HG03095 (cell line): ENCODE data around the gene HMSD.
A peak's percentile ranks its signal among the peaks of the same experiment; 100 is the strongest.

Experiments
- ATAC-seq: cut with Tn5 transposase; IDR thresholded peaks from one replicate; pipeline ENCODE4 v1.9.1; 2021; ENCODE audit warnings: moderate library complexity; ENCODE audit not compliant: unreplicated experiment

The HMSD gene

DNA sequence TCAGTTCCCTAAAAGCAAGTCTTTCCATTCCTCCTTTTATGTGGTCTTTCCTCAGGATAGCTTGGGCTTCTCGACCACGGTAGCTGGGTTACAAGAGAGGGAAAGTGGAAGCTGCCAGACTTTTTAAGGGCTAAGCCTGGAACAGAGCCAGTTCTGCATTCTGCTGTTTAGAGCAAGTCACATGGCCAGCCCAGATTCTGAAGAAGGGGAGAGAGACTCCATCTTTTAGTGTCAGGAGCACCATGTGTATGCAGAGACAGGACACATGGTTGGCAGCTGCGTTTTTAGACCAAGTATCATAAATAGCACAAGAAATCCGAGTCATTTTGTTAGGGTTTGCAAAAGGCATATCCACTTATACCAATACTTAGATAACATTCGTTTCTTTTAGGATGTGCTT, 4.7 kb downstream of the HMSD start:
- no peak for ATAC-seq

DNA sequence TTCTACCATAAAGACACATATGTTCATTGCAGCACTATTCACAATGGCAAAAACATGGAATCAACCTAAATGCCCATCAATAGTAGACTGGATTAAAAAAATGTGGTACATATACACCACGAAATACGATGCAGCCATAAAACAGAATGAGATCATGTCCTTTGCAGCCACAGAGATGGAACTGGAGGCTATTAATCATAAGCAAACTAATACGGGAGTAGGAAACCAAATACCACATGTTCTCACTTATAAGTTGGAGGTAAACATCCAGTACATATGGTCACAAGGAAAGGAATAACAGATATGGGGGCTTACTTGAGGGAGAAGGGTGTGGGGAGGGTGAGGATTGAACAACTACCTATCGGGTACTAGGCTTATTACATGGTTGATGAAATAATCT, 7.7 kb downstream of the HMSD start:
- no peak for ATAC-seq

DNA sequence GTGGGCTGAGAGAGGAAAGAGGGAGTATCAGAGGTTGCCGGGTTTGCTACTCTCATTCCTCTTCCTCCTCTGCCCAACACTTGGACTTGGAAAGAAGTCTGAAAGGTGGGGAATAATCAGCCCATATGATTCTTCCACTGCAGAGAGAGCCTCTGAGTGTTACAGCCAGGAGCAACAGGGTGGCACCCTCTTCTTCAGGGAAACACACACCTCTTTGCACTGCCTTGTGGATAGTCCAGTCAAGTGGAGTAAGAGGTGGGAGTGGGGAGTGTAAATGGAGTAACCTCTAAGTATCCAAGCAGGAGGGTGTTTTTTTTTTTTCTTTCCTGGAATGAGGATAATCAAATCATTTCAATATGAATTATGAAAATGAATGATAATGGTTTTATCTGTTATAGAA, 11.8 kb downstream of the HMSD start:
- no peak for ATAC-seq

DNA sequence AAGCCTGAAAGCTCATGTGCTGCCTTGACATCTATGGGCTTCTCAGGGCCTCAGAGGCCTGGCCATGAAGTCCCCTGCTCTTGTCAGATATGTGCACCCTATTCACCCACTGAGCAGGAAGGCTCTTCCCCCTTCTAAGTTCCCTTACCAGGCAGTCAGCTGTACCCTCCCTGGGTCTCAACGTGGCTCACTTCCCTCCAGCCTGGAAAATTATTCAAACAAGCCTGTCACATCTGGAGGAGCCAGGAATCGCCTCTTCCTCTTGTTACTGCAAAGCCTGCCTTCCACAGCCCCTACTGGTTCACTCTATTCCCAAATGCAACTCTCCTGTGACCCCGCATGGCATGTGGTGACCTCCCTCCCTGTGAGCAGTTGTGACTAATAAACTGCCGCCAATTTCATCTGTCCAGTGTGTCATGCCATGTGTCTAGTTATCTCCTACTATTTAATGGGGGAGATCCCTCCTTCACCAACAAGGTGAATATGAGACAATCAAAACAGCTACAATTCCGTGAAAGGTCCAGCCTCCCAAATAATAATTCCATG, 12.4 kb downstream of the HMSD start:
- no peak for ATAC-seq

DNA sequence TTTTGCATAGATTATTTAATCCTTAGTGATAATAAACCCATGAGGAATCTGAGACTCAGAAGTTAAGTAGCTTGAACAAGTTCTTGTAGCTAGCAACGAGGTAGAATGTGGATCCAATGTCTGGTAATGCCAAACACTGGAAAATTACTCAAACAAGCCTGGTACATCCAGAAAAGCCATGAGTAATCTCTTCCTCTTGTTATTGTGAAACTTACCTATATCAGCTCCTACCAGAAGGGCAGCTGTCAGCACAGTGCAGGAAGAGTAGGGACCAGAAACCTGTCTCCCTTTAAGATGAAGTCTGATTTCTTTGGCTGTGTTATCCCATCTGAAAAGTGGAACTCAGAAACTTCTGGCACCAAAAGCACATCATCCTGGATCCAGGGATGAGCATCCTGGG, 13.0 kb downstream of the HMSD start:
- ATAC-seq, result no peak

DNA sequence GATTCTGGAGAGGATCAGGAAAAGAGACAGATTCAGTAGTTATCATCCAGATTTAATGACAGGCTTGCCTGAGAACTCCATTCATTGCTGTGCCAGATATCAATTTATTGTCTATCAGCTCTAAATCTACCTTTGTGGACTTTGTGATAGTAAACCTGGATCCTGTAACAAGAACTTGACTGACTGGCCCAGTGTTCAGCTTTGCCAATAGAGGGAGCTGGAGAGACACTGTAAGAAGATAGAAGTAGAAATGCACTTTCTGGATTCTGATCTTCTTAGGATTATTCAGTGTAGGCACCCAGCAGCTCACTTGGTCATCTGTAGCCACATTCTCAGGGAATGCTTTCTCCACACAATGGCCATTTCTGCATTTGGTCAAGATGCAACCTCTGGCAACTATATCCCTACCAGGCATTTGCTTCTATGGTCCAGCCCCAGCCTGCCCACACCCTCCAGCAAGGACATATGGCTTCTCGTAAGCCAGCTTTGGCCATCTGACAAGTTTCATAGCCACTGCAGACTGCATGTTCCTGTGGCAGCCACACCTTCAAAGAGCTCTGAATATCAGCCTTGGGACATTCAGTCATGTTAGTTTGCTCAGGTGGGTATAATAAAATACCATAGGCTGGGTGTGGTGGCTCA, 14.6 kb downstream of the HMSD start:
- ATAC-seq, result peak; percentile 80

DNA sequence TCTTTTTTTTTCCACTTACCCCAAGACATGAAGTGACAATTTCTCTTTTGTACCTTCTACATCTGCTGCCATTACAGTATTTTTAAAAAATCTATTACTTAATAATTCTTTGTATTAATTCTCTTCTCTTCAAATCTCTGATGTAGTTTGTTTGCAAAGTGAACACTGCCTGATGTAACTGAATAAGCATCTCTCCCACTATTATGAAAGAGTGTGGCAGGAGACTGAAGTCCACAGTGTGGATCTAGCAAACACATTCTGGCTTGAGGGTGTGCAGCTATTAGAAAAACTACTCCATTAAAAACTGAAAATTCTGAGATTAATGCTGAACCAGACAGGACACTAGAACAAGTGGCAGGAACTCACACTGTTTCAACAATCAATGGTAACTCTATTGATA, 15.8 kb downstream of the HMSD start:
- no peak for ATAC-seq

DNA sequence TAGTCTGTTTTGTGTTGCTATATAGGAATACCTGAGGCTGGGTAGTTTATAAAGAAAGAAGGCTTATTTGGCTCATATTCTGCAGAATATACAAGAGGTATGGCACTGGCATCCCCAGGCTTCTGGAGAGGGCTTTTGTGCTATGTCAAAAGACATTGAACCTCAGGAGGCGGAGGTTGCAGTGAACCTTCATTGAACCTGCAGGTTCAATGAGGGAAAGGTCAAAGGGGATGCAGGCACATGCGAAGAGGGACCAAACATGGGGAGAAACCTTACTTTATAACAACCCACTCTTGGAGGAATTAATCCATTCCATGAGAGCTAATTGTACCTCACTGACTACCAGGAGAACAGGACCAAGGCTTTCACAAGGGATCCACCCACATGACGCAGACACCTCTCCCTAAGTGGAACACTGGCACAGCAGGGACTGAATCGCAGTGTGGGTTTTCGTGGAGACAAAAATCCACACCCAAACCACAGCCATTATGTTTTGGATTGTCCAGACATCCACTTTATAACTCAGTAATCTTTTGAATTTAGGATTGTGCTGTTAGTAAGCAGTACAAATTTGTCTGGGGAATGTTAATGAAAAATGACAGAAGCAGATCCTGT, 16.7 kb downstream of the HMSD start:
- ATAC-seq, result no peak

DNA sequence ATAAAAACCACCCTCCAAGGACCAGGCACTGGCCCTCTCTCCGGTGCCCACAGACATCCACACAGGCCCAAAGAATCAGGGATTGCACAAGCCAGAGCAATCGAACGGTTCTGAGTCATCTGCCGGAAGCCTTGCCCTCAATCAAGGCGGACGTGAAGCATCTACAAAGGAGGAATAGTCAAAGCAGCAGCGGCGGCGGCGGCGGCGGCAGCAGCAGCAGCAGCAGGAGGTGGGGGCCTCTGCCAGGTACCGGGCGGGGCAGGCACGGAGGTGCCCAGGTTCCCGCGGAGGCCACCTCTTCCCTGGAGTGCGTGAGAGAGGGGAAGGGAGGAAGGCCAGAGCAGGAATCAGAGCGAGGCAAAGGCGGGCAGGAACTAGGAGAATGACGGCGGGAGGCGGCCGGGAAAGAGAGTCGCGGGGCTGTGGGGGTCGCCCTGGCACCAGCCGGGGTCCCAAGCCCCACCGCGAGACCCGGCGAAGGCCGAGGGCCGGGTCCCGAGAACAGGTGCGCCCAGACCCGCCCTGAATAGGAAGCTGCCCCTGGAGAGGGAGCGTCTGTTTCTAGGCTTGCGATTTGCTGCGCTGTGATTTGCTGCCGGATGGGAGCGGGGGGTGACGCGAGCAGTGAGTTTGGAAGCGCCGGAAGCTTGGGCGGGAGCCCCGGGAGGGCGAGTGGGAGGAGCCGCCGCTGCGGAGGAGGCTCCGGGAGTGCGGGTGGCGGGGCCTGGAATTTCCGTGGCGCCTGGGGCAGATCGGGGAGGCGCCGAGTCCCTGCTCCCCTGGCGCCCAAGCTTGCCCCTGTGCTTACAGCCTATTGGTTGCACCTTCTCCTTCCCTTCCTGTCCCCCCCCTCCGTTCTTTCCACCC, 21.1 kb downstream of the HMSD start, which contains the start of gene SERPINB8:
SERPINB8 (plus strand) TSS at position 140 of the 867 bp plus-strand sequence. CDS start 8,228 bp downstream, outside the sequence.
- peak; percentile 88 for ATAC-seq

DNA sequence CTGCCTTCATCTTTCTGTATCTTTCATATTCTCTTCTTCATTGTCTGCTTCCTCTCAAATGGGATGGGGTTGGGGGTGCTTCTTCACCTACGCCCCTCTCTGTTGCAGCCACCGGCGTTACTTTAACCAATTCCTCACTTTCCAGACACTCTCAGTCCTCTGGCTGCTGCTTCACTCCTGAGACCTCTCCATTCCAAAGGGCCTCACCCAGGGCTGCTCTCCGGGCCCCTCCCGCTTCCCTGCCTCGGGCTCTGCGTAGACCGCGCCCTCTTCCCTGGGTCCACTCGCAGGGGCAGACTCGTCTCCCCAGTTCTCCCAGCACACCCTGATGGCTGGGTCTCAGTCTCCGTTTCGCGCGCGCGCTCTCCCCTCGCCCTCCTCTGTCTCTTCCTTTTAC, 21.7 kb downstream of the HMSD start:
- ATAC-seq, result no peak

DNA sequence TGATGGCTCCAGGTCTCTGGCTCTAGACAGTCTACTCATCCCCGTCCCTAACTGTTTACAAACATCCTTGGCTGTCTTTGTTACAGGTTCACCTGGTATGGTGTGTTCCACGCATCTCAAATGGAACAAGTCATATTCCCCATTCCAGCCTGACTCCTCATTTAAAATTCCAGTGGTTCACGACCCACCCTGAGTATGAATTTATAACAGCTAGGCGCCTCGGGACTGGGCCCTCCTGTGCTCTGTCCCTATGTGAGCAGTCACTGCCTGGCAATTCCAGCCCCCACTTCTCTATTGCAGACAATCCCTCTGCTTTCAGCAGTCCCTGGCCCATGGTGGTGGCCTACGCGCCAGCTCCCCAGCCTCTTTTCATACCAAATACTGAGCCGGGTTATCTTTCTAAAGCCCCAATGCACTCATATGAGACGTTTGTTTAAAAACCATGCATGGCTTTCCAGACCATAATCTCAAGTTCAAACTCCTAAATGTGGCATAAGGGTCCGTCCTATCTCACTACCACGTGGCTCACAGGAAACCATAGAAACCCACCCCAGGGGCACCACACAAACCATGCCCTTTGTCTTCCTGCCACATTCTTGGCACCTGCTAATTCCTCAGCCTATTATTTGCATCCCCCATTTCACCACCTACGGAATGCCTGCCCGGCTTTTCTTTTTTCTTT, 22.4 kb downstream of the HMSD start:
- ATAC-seq, result no peak

DNA sequence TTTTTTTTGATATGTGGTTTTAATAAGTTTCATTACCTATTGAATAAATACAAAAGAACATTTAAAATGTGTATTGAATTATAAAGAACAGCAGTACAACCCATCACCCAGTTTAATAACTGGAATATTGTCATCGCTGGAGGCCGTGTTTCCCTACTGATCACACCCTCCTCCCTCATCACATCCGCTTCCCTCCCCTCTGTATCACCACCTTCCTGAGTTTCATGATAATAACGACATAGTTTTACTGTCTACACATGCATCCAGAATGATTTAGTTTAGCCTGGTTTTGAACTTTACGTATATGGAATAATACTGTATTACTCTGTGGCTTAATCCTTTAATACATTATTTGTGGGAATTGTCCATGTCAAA, 22.9 kb downstream of the HMSD start:
- ATAC-seq, result no peak

DNA sequence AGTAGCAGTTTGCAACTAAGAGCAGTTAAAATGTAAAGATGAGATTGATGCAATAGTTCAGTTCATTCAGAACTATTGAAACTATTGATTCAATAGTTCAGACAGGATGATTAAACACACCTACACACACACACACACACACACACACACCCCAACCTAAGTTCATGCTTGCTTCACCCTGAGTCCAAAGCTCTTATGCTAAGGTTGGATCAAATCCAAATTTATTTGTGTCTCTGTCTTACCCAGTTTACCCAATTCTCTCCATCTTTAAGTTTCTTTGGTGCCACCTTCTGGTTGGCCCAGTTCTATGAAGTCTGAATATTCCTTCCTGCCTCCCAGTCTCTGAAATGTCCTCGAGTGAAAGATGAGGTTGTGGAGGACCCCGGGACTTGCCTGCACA, 25.9 kb downstream of the HMSD start:
- ATAC-seq, result peak; percentile 5

DNA sequence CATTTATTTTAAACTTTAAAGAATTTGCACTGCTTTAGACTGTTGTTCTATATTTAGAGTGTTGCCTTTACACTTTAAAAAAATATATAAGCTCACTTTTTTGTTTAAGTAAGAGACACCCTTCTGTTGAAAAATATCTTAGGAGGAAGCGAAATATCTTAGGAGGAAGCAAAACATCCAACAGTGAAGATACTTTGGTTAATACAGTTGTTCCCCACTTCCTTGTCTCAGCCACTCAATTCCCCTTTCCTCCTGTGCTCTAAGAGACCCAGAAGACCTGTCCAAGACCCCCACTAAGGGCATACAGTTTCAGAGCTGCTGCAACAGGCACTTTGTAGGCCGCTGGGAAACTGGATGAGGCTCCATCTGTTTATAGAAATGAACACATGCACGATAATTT, 26.5 kb downstream of the HMSD start:
- peak; percentile 49 for ATAC-seq

DNA sequence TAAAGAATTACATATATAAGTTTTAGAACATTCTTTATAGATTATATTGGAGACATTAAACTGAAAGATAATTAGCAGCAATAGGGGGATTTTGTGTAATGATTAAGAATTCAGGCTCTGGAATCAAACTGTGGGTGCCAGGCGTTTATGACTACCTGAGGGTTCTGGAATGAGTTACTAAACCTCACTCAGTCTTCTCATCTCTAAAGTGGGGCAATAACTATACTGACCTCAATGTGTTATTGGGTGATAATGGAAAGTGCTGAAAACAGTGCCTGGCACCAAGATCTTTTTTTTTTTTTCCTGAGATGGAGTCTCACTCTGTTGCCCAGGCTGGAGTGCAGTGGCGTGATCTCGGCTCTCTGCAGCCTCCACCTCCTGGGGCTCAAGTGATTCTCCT, 27.9 kb downstream of the HMSD start:
- no peak for ATAC-seq

DNA sequence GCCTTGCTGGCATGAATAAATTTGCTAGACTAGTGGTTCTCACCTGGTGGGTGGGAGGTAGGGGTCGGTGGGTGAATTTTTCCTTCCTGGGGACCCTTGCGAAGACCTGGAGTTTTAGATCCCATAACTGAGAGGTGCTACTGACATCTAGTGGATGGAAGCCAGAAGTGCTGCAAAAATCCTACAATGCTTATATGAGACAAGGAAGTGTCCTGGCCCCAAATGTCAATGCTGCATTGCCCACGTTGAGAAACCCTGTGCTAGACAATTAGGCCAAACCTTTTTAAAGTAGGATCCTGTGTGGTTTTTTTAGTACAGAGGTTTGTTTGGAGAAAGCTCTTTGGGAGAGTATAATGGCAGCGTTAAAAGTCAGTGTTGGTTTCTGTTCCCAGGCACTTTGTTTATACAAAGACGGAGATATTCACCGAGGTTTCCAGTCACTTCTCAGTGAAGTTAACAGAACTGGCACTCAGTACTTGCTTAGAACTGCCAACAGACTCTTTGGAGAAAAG, 30.4 kb downstream of the HMSD start:
- peak; percentile 47 for ATAC-seq

DNA sequence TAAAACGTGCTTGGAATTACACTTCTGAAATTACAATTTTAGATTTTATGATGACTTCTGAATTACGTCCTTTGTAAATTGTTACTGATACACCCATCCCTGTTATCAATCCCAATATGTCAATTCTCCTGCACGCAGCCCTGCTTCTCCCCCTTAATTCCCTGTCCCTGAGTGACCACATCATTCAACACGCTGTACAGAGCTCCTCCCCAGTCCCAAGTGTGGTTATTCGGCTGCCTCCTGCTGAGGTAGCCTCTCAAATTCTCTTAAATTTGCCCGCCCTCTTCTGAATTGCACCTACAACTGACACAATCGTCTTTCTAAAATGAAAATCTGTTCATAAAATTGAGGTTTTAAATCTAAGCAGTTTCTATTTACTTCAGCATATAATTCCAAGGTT, 30.9 kb downstream of the HMSD start:
- ATAC-seq, result no peak

DNA sequence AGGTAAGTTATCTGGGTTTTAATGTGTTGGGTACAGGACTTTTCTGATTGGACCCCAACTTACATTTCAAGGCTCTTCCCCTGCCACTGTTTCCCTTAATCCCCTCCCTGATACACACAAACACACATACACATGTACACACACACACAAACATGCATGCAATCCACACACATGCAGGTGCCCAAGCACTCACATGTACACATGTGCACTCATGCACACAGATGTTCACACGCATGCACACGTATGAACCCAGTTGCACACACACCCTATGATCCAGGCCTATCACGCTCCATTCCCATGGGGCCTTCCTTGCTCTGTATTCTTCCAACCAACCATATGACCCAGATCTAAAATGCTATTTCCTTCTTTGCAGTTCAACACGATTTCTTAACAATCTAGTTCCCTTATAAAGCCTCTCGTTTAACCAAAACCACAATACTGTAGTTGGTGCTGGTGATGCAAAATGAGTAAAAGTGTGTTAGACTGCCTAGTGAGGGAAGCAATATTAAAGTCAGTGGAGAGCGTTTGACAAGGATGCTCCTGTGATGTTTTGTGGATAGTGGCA, 31.9 kb downstream of the HMSD start:
- ATAC-seq, result no peak

DNA sequence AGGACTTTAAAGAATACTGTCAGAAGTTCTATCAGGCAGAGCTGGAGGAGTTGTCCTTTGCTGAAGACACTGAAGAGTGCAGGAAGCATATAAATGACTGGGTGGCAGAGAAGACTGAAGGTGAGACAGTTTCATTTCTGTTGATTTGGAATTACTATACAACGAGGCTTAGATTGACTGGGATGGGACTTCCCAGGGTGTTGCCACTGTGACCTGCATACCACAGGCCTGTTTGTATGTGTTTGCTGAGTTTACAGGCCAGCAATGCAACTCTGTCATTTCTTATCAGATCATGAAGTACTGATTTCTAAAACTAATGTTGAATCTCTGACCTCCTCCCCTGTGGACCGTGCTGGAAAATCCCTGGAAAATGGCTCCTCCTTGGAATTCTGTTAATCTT, 32.6 kb downstream of the HMSD start:
- ATAC-seq, result no peak

DNA sequence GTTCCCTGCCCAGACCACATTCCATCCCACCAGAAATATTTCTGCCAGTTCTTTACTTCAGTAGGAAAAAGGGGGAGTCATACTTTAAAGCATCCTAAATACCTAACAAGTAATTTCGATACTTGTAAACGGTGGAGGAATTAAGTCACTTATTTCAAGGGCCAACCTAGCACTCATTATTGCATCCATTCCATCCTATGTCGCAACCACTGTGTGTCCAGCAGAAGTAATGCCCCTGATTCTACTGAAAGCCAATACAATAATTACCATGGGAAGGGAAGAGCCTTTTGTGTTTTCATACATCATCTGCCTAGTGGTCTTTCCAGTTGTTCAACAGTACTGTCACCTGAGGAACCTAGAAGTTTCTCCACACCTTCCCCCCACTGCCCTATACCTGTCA, 33.3 kb downstream of the HMSD start:
- no peak for ATAC-seq

DNA sequence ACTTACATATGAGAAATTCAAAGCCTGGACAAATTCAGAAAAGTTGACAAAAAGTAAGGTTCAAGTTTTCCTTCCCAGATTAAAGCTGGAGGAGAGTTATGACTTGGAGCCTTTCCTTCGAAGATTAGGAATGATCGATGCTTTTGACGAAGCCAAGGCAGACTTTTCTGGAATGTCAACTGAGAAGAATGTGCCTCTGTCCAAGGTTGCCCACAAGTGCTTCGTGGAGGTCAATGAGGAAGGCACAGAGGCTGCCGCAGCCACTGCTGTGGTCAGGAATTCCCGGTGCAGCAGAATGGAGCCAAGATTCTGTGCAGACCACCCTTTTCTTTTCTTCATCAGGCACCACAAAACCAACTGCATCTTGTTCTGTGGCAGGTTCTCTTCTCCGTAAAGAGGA, 37.8 kb downstream of the HMSD start:
- no peak for ATAC-seq
